ENCODE measurements around the gene SUN1. TPM values are rescaled to one million over a fixed set of nuclear protein-coding genes. Genes with fewer than 3 reads are reported as not detected.

SUN1 gene
- total and polyA plus RNA-seq, 2 donors (not counting 3 experiments of a cell fraction or from before 2014, with no cell fraction given) = 158 to 410 TPM

DNA sequence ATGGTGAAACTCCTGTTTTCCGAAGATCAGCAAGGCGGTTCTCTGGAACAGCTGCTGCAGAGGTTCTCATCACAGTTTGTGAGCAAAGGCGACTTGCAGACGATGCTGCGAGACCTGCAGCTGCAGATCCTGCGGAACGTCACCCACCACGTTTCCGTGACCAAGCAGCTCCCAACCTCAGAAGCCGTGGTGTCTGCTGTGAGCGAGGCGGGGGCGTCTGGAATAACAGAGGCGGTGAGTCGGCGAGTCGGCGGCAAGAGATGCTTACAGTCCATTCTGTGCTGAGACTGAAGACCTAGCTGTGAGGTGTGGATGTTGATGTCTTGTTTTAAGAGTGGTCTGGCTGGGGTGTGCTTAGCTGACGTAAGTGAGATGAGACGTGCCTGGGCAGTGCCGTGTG, 27.9 kb downstream of the SUN1 start:
- no peaks in the 10 kb centered on the region for H3K27me3 ChIP-seq (ENCODE audit: control insufficient read depth in 2 of 2, insufficient read depth in 2 of 2, low read length in 2 of 2)
- no peaks in the 10 kb centered on the region for H3K79me2 ChIP-seq (ENCODE audit: control insufficient read depth, insufficient read depth, low read length)
- H3K9me3 ChIP-seq (replicated peaks; ENCODE audit: control insufficient read depth, insufficient read depth, low read length) = no peaks in the 10 kb centered on the region
- no peak overlapping the region for H3K27ac ChIP-seq (ENCODE audit: insufficient read depth, low read depth, low read length)
- no peak overlapping the region for H2AFZ ChIP-seq (ENCODE audit: low read depth, low read length)
- ChIA-PET POLR2A (no interaction called here), CTCF (interaction anchor here (1.2 to 2.1 kb wide), 2 partner anchors 13 to 14 kb away, joined by 3 to 11 read pairs; no protein-coding TSS in a partner anchor)
- DNase-seq (ENCODE audit: low read depth, low spot score) (no peak), FAIRE-seq (no peak)
- dilution Hi-C loops (cut with MboI; ENCODE audit: extremely low pct_ligation_motif_present, low sequenced_read_pairs) (no loop called here), intact Hi-C loops (cut with micrococcal nuclease) (no loop called here)
- no TSS peak for BruUV-seq (replicated peaks)
- H4K20me1 ChIP-seq (replicated peaks; ENCODE audit: control insufficient read depth, extremely low read depth, insufficient read depth, low read length) = no peaks in the 10 kb centered on the region
- H3K9me1 ChIP-seq (replicated peaks; ENCODE audit: control insufficient read depth, extremely low read depth, insufficient read depth, low read length) = no peaks in the 10 kb centered on the region
- no peaks in the 10 kb centered on the region for H3K4me1 ChIP-seq (ENCODE audit: control insufficient read depth, extremely low read depth, insufficient read depth, low read length)
- H3K9ac ChIP-seq (replicated peaks; ENCODE audit: extremely low read depth, insufficient read depth, low read length) = no peak overlapping the region
- TF ChIP-seq EZH2 (IDR thresholded peaks at IDR 0.05; ENCODE audit: borderline replicate concordance, low read depth, low read length, severe bottlenecking) = no peak
- TF ChIP-seq, protein P1, sequence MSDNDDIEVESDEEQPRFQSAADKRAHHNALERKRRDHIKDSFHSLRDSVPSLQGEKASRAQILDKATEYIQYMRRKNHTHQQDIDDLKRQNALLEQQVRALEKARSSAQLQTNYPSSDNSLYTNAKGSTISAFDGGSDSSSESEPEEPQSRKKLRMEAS (IDR thresholded peaks at IDR 0.05; ENCODE audit: insufficient read depth, insufficient read length) = no peak
- no peak for TF ChIP-seq GATA2 (IDR thresholded peaks at IDR 0.05; ENCODE audit: insufficient read depth, insufficient read length, low read depth, low read length)
- TF ChIP-seq FOS (IDR thresholded peaks at IDR 0.05; ENCODE audit: borderline replicate concordance, insufficient read depth, low read length) = no peak
- TF ChIP-seq JUN (IDR thresholded peaks at IDR 0.05; ENCODE audit: borderline replicate concordance, insufficient read depth, insufficient read length, low read depth) = no peak
- TF ChIP-seq MYC (IDR thresholded peaks at IDR 0.05; ENCODE audit: low read depth, low read length) = no peak
- TF ChIP-seq POLR2A (IDR thresholded peaks at IDR 0.05; ENCODE audit: low read depth, low read length) = no peak
- TF ChIP-seq POLR2AphosphoS5 (IDR thresholded peaks at IDR 0.05; ENCODE audit: insufficient read depth, low read depth, low read length) = no peak
- TF ChIP-seq, protein P2, sequence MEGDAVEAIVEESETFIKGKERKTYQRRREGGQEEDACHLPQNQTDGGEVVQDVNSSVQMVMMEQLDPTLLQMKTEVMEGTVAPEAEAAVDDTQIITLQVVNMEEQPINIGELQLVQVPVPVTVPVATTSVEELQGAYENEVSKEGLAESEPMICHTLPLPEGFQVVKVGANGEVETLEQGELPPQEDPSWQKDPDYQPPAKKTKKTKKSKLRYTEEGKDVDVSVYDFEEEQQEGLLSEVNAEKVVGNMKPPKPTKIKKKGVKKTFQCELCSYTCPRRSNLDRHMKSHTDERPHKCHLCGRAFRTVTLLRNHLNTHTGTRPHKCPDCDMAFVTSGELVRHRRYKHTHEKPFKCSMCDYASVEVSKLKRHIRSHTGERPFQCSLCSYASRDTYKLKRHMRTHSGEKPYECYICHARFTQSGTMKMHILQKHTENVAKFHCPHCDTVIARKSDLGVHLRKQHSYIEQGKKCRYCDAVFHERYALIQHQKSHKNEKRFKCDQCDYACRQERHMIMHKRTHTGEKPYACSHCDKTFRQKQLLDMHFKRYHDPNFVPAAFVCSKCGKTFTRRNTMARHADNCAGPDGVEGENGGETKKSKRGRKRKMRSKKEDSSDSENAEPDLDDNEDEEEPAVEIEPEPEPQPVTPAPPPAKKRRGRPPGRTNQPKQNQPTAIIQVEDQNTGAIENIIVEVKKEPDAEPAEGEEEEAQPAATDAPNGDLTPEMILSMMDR (IDR thresholded peaks at IDR 0.05; ENCODE audit: extremely low read depth in 1 of 2, insufficient read depth in 1 of 2, low read depth in 1 of 2, low read length in 2 of 2) = no peak
- H3K36me3 ChIP-seq (ENCODE audit: control insufficient read depth in 2 of 2, extremely low read depth in 1 of 2, insufficient read depth in 2 of 2, low read length in 2 of 2) = peaks cover 9 to 40% of the 10 kb centered on the region in 2 experiments
- no peak overlapping the region for H3K4me3 ChIP-seq (replicated peaks in 1 of 3; ENCODE audit: insufficient read depth in 1 of 3, low read depth in 1 of 3, low read length in 3 of 3)
- H3K4me2 ChIP-seq (ENCODE audit: insufficient read depth, low read length) = no peak overlapping the region

Data from endothelial cell of umbilical vein (primary cell).